Measurements from ENCODE around the gene SUGCT.

SUGCT gene

GRCh38 chr7:40436710-40437109, 301.9 kb downstream of the SUGCT start:
- Histone ChIP-seq H3K4me2 (ENCODE audit: low read depth, low read length) (no peak overlapping the region), H3K9me3 (replicated peaks; ENCODE audit: insufficient read depth, low read length) (no peaks in the 10 kb centered on the region), H3K9me2 (replicated peaks; ENCODE audit: insufficient read depth, low read length) (no peaks in the 10 kb centered on the region), H3K36me3 (replicated peaks; ENCODE audit: insufficient read depth, low read length) (no peaks in the 10 kb centered on the region), H2AFZ (ENCODE audit: low read length) (no peak overlapping the region), H3K4me1 (ENCODE audit: low read length) (no peaks in the 10 kb centered on the region), H3K27me3 (replicated peaks; ENCODE audit: insufficient read depth, low read length) (no peaks in the 10 kb centered on the region), H3K9ac (ENCODE audit: low read length) (no peak overlapping the region), H4K20me1 (ENCODE audit: insufficient read depth, low read length) (no peaks in the 10 kb centered on the region), H3K27ac (ENCODE audit: low read length) (no peak overlapping the region), H3K79me2 (ENCODE audit: low read length) (no peaks in the 10 kb centered on the region), H3K4me3 (ENCODE audit: low read length) (no peak overlapping the region), H3F3A (ENCODE audit: insufficient read depth, low read length) (no peaks in the 10 kb centered on the region)
- no peak for TF ChIP-seq EZH2phosphoT487 (IDR thresholded peaks at IDR 0.05; ENCODE audit: low read length)
- TF ChIP-seq CTCF (IDR thresholded peaks at IDR 0.05; ENCODE audit: low read length), result no peak
- no peak for TF ChIP-seq EZH2 (optimal IDR thresholded peaks at IDR 0.05; ENCODE audit: low read depth, low read length)
- no peak for DNase-seq

GRCh38 chr7:40437498-40437897, 302.7 kb downstream of the SUGCT start:
- Histone ChIP-seq H3K79me2 (ENCODE audit: low read length) (no peaks in the 10 kb centered on the region), H3K27me3 (replicated peaks; ENCODE audit: insufficient read depth, low read length) (no peaks in the 10 kb centered on the region), H3K27ac (ENCODE audit: low read length) (no peak overlapping the region), H2AFZ (ENCODE audit: low read length) (no peak overlapping the region), H3K9ac (ENCODE audit: low read length) (no peak overlapping the region), H3K4me3 (ENCODE audit: low read length) (no peak overlapping the region), H3K9me2 (replicated peaks; ENCODE audit: insufficient read depth, low read length) (no peaks in the 10 kb centered on the region), H3K4me2 (ENCODE audit: low read depth, low read length) (no peak overlapping the region), H3K4me1 (ENCODE audit: low read length) (no peaks in the 10 kb centered on the region), H3F3A (ENCODE audit: insufficient read depth, low read length) (no peaks in the 10 kb centered on the region), H3K9me3 (replicated peaks; ENCODE audit: insufficient read depth, low read length) (no peaks in the 10 kb centered on the region), H3K36me3 (replicated peaks; ENCODE audit: insufficient read depth, low read length) (no peaks in the 10 kb centered on the region), H4K20me1 (ENCODE audit: insufficient read depth, low read length) (no peaks in the 10 kb centered on the region)
- TF ChIP-seq EZH2phosphoT487 (IDR thresholded peaks at IDR 0.05; ENCODE audit: low read length), result no peak
- no peak for TF ChIP-seq EZH2 (optimal IDR thresholded peaks at IDR 0.05; ENCODE audit: low read depth, low read length)
- no peak for TF ChIP-seq CTCF (IDR thresholded peaks at IDR 0.05; ENCODE audit: low read length)
- DNase-seq, result no peak

GRCh38 chr7:40437936-40438634, 303.3 kb downstream of the SUGCT start:
- Histone ChIP-seq H3K4me2 (ENCODE audit: low read depth, low read length) (no peak overlapping the region), H4K20me1 (ENCODE audit: insufficient read depth, low read length) (no peaks in the 10 kb centered on the region), H3K9ac (ENCODE audit: low read length) (no peak overlapping the region), H3K79me2 (ENCODE audit: low read length) (no peaks in the 10 kb centered on the region), H3K36me3 (replicated peaks; ENCODE audit: insufficient read depth, low read length) (no peaks in the 10 kb centered on the region), H2AFZ (ENCODE audit: low read length) (no peak overlapping the region), H3F3A (ENCODE audit: insufficient read depth, low read length) (no peaks in the 10 kb centered on the region), H3K27ac (ENCODE audit: low read length) (no peak overlapping the region), H3K27me3 (replicated peaks; ENCODE audit: insufficient read depth, low read length) (no peaks in the 10 kb centered on the region), H3K9me3 (replicated peaks; ENCODE audit: insufficient read depth, low read length) (no peaks in the 10 kb centered on the region), H3K9me2 (replicated peaks; ENCODE audit: insufficient read depth, low read length) (no peaks in the 10 kb centered on the region), H3K4me1 (ENCODE audit: low read length) (no peaks in the 10 kb centered on the region), H3K4me3 (ENCODE audit: low read length) (no peak overlapping the region)
- no peak for DNase-seq
- TF ChIP-seq CTCF (IDR thresholded peaks at IDR 0.05; ENCODE audit: low read length), result no peak
- no peak for TF ChIP-seq EZH2 (optimal IDR thresholded peaks at IDR 0.05; ENCODE audit: low read depth, low read length)
- TF ChIP-seq EZH2phosphoT487 (IDR thresholded peaks at IDR 0.05; ENCODE audit: low read length), result no peak
